ENCODE results near the gene COG2. TPM values are rescaled to one million over a fixed set of nuclear protein-coding genes. Genes with fewer than 3 reads are reported as not detected.

COG2 gene
- total and polyA plus RNA-seq, 2 of the 13 experiments (the other 11 are each of a cell fraction or from before 2014, with no cell fraction given), result 16.8 to 36.3 TPM

GRCh38 chr1:230708631-230709580, 66.6 kb downstream of the COG2 start (continued):
- TF ChIP-seq ZNF703 (CRISPR knock-in tag; IDR thresholded peaks at IDR 0.05; ENCODE audit: borderline replicate concordance) (no peak; the same call in 1 of the 2 replicates), MATR3 (CRISPR knock-in tag; IDR thresholded peaks at IDR 0.05) (no peak), ZNF317 (CRISPR knock-in tag; IDR thresholded peaks at IDR 0.05) (no peak; the same call in 1 of the 2 replicates), HDAC1 (CRISPR knock-in tag; IDR thresholded peaks at IDR 0.05) (peak; percentile 99), MEIS2 (CRISPR knock-in tag; IDR thresholded peaks at IDR 0.05) (no peak), SPEN (CRISPR knock-in tag; IDR thresholded peaks at IDR 0.05; ENCODE audit: low read depth) (peak; percentile 100), NFE2L1 (CRISPR knock-in tag; IDR thresholded peaks at IDR 0.05; ENCODE audit: borderline replicate concordance) (no peak), NR2F6 (IDR thresholded peaks at IDR 0.05) (peak; percentile 89), NR2F6 (CRISPR knock-in tag; IDR thresholded peaks at IDR 0.05) (peak; percentile 97), JUN (CRISPR knock-in tag; IDR thresholded peaks at IDR 0.05) (peak; percentile 40; the same call in 1 of the 2 replicates), ZNF674 (CRISPR knock-in tag; IDR thresholded peaks at IDR 0.05; ENCODE audit: low read depth) (no peak), ZNF580 (CRISPR knock-in tag; IDR thresholded peaks at IDR 0.05; ENCODE audit: borderline replicate concordance, low read depth) (peak; percentile 63; the same call in 1 of the 2 replicates), NKX3-1 (CRISPR knock-in tag; IDR thresholded peaks at IDR 0.05) (no peak; the same call in 1 of the 2 replicates), BCL6 (CRISPR knock-in tag; IDR thresholded peaks at IDR 0.05) (peak; percentile 89), TARDBP (CRISPR knock-in tag; IDR thresholded peaks at IDR 0.05) (peak; percentile 97), SSRP1 (CRISPR knock-in tag; IDR thresholded peaks at IDR 0.05) (no peak), ZNF790 (CRISPR knock-in tag; IDR thresholded peaks at IDR 0.05; ENCODE audit: borderline replicate concordance) (0 out of 2 replicates have a peak, but pooled peaks have one; percentile 17), IKZF4 (CRISPR knock-in tag; IDR thresholded peaks at IDR 0.05; ENCODE audit: borderline replicate concordance, low read depth, not compliant biosample characterization) (no peak), ZNF629 (CRISPR knock-in tag; conservative IDR thresholded peaks at IDR 0.05) (peak; percentile 38), ZNF432 (CRISPR knock-in tag; IDR thresholded peaks at IDR 0.05; ENCODE audit: borderline replicate concordance) (no peak), MAFK (conservative IDR thresholded peaks at IDR 0.05 in 1 of 2, IDR thresholded peaks at IDR 0.05 in 1 of 2; ENCODE audit: low read length in 2 of 2) (0 out of 4 replicates have a peak, but pooled peaks of 1 of the 2 experiments have one; percentile 5), ZNF232 (CRISPR knock-in tag; IDR thresholded peaks at IDR 0.05; ENCODE audit: borderline replicate concordance) (no peak), NFKBIZ (CRISPR knock-in tag; IDR thresholded peaks at IDR 0.05) (peak; percentile 49), CEBPZ (IDR thresholded peaks at IDR 0.05; ENCODE audit: low read length) (no peak)
- TF ChIP-seq, protein P1, sequence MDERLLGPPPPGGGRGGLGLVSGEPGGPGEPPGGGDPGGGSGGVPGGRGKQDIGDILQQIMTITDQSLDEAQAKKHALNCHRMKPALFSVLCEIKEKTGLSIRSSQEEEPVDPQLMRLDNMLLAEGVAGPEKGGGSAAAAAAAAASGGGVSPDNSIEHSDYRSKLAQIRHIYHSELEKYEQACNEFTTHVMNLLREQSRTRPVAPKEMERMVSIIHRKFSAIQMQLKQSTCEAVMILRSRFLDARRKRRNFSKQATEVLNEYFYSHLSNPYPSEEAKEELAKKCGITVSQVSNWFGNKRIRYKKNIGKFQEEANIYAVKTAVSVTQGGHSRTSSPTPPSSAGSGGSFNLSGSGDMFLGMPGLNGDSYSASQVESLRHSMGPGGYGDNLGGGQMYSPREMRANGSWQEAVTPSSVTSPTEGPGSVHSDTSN (CRISPR knock-in tag; IDR thresholded peaks at IDR 0.05), result no peak
- TF ChIP-seq, protein P2, sequence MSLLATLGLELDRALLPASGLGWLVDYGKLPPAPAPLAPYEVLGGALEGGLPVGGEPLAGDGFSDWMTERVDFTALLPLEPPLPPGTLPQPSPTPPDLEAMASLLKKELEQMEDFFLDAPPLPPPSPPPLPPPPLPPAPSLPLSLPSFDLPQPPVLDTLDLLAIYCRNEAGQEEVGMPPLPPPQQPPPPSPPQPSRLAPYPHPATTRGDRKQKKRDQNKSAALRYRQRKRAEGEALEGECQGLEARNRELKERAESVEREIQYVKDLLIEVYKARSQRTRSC (CRISPR knock-in tag; IDR thresholded peaks at IDR 0.05; ENCODE audit: low read depth), result no peak
